ENCODE data around the gene GRIK4. TPM values are rescaled to one million over a fixed set of nuclear protein-coding genes. Genes with fewer than 3 reads are reported as not detected.

The GRIK4 gene
- total RNA-seq, 1 donor from 2014 or later: 4.3 TPM

GRCh38 chr11:120923866-120924508, 412.4 kb downstream of the GRIK4 start:
- no peak overlapping the region for H3K27ac ChIP-seq
- no peaks in the 10 kb centered on the region for H3K36me3 ChIP-seq
- DNase-seq: no peak
- ATAC-seq: no peak
- intact Hi-C loops (cut with DNase I): no loop called here
- H3K27me3 ChIP-seq: no peaks in the 10 kb centered on the region
- H3K9me3 ChIP-seq: no peaks in the 10 kb centered on the region
- TF ChIP-seq CTCF (IDR thresholded peaks at IDR 0.05): no peak
- no peaks in the 10 kb centered on the region for H3K4me1 ChIP-seq
- H3K4me3 ChIP-seq: no peak overlapping the region

- no peak overlapping the region for H3K4me3 ChIP-seq
- no peak overlapping the region for H3K27ac ChIP-seq
- no peaks in the 10 kb centered on the region for H3K9me3 ChIP-seq
- intact Hi-C loops (cut with DNase I): no loop called here
- H3K36me3 ChIP-seq: no peaks in the 10 kb centered on the region
- DNase-seq (no peak), ATAC-seq (no peak)
- H3K4me1 ChIP-seq: no peaks in the 10 kb centered on the region
- TF ChIP-seq CTCF (IDR thresholded peaks at IDR 0.05): no peak
- no peaks in the 10 kb centered on the region for H3K27me3 ChIP-seq
Measured at GRCh38 chr11:120925944-120926343, 414.4 kb downstream of the GRIK4 start.

- no peak for DNase-seq
- Histone ChIP-seq H3K27ac (no peak overlapping the region), H3K27me3 (no peaks in the 10 kb centered on the region), H3K4me1 (no peaks in the 10 kb centered on the region), H3K9me3 (no peaks in the 10 kb centered on the region), H3K4me3 (no peak overlapping the region), H3K36me3 (no peaks in the 10 kb centered on the region)
- intact Hi-C loops (cut with DNase I): no loop called here
- TF ChIP-seq CTCF (IDR thresholded peaks at IDR 0.05): no peak
- ATAC-seq: no peak
Measured at GRCh38 chr11:120928627-120929026, 417.1 kb downstream of the GRIK4 start.

- no peak for TF ChIP-seq CTCF (IDR thresholded peaks at IDR 0.05)
- no peak for DNase-seq
- no peak overlapping the region for H3K4me3 ChIP-seq
- intact Hi-C loops (cut with DNase I): no loop called here
- no peaks in the 10 kb centered on the region for H3K4me1 ChIP-seq
- no peak overlapping the region for H3K27ac ChIP-seq
- H3K9me3 ChIP-seq: no peaks in the 10 kb centered on the region
- no peaks in the 10 kb centered on the region for H3K27me3 ChIP-seq
- ATAC-seq: no peak
- no peaks in the 10 kb centered on the region for H3K36me3 ChIP-seq
Measured at GRCh38 chr11:120929090-120929489, 417.5 kb downstream of the GRIK4 start.

- intact Hi-C loops (cut with DNase I): no loop called here
- no peak for DNase-seq
Measured at GRCh38 chr11:120929664-120930154, 418.2 kb downstream of the GRIK4 start.

More at GRCh38 chr11:120929664-120930154, 418.2 kb downstream of the GRIK4 start:
- no peak overlapping the region for H3K27ac ChIP-seq
- TF ChIP-seq CTCF (IDR thresholded peaks at IDR 0.05): peak; percentile 53
- H3K4me3 ChIP-seq: no peak overlapping the region
- no peaks in the 10 kb centered on the region for H3K9me3 ChIP-seq
- no peaks in the 10 kb centered on the region for H3K4me1 ChIP-seq
- peak; percentile 83 for ATAC-seq
- no peaks in the 10 kb centered on the region for H3K27me3 ChIP-seq
- H3K36me3 ChIP-seq: no peaks in the 10 kb centered on the region

Measured in upper lobe of right lung (tissue), 1 donor.